T-cell (primary cell): ENCODE data around the gene ITM2B. TPM values are rescaled to one million over a fixed set of nuclear protein-coding genes. Genes with fewer than 3 reads are reported as not detected.
"Not testable (repeated sequence)": the region's sequence is repeated elsewhere in the genome, so short reads cannot be mapped to it uniquely, and the experiment has no call there.

Experiments used
- ATAC-seq, 4 experiments: fragments of 200-7000 bp in 3 of 4; fragments of 150-1000 bp in 1 of 4; cut with Tn5 transposase; replicated peaks in 1 of 4; 1 replicate in 3 of 4; 2 replicates in 1 of 4; pipeline ENCODE4 v1.10.0; 2021; ENCODE audit warnings: moderate library complexity in 3 of 4, mild to moderate bottlenecking in 2 of 4, moderate number of reproducible peaks in 1 of 4
- CTCF ChIA-PET, 2 donors: fragments of 300-600 bp; sonication (Branson Sonifier 250); formaldehyde crosslinking; loops; one replicate each; lab custom pipeline; 2022; ENCODE audit warnings: antibody characterized with exemption in 2 of 2; lab: Charles Lee
- POLR2A ChIA-PET, 2 donors: fragments of 300-600 bp; sonication (Branson Sonifier 250); formaldehyde crosslinking; loops; one replicate each; lab custom pipeline; 2022; ENCODE audit warnings: antibody characterized with exemption in 2 of 2; lab: Charles Lee
- DNase-seq, 35 experiments: peaks; one replicate each; pipeline versions ENCODE4 v3.0.0 to v3.0.0-alpha.2; 2013 to 2023
- H3K27ac ChIP-seq: one replicate; pipeline ENCODE4 v1.5.1; 2013; ENCODE audit warnings: low read length
- H3K27me3 ChIP-seq, 2 experiments: replicated peaks in 1 of 2; 1 replicate in 1 of 2; 2 replicates in 1 of 2; pipeline versions ENCODE4 v1.6.1 to v1.7.0; 2013; ENCODE audit warnings: low read length in 1 of 2, mixed read lengths in 1 of 2; ENCODE audit not compliant: control insufficient read depth in 2 of 2, insufficient read depth in 2 of 2; ENCODE audit errors: extremely low read depth in 1 of 2
- H3K36me3 ChIP-seq, 2 donors: 1 replicate in 1 of 2; 2 replicates in 1 of 2; pipeline versions ENCODE4 v1.6.1 to v1.7.0; 2013; ENCODE audit warnings: low read length in 1 of 2; ENCODE audit not compliant: control insufficient read depth in 2 of 2, insufficient read depth in 1 of 2; ENCODE audit errors: extremely low read depth in 1 of 2
- H3K4me1 ChIP-seq, 2 experiments: 1 replicate in 1 of 2; 2 replicates in 1 of 2; pipeline versions ENCODE4 v1.6.1 to v1.7.0; 2013; ENCODE audit warnings: low read length in 2 of 2, mixed read lengths in 1 of 2; ENCODE audit not compliant: insufficient read depth in 2 of 2, control insufficient read depth in 1 of 2; ENCODE audit errors: extremely low read depth in 1 of 2
- H3K4me3 ChIP-seq, 2 donors: 1 replicate in 1 of 2; 2 replicates in 1 of 2; pipeline versions ENCODE4 v1.5.1 to v1.7.0; 2013; ENCODE audit warnings: mild to moderate bottlenecking in 2 of 2, low read length in 1 of 2, moderate library complexity in 1 of 2; ENCODE audit not compliant: control insufficient read depth in 1 of 2; ENCODE audit errors: extremely low read depth in 1 of 2
- H3K9me3 ChIP-seq: 2 replicates; pipeline ENCODE4 v1.7.0; 2013
- H3K27ac Mint-ChIP-seq, 2 donors: one replicate each; pipeline ENCODE4 v1.8.0; 2020 to 2021; ENCODE audit warnings: mild to moderate bottlenecking in 2 of 2, mixed read lengths in 2 of 2
- H3K27me3 Mint-ChIP-seq, 2 donors: one replicate each; pipeline ENCODE4 v1.8.0; 2021 to 2022; ENCODE audit warnings: mixed read lengths in 2 of 2
- H3K36me3 Mint-ChIP-seq: one replicate; pipeline ENCODE4 v1.8.0; 2021; ENCODE audit warnings: mixed read lengths
- H3K4me1 Mint-ChIP-seq, 3 donors: one replicate each; pipeline ENCODE4 v1.8.0; 2020 to 2022; ENCODE audit warnings: mixed read lengths in 3 of 3, mild to moderate bottlenecking in 1 of 3
- H3K4me3 Mint-ChIP-seq, 3 donors: one replicate each; pipeline ENCODE4 v1.8.0; 2020 to 2022; ENCODE audit warnings: mild to moderate bottlenecking in 3 of 3, mixed read lengths in 3 of 3, moderate library complexity in 3 of 3
- H3K9me3 Mint-ChIP-seq, 3 donors: one replicate each; pipeline ENCODE4 v1.8.0; 2020 to 2022; ENCODE audit warnings: mixed read lengths in 3 of 3
- WGBS: methylation state at CpG from one replicate; pipeline ENCODE4 v1.1.5; 2013; ENCODE audit warnings: missing lambda C conversion rate; ENCODE audit not compliant: insufficient coverage; 5-methylcytosine and 5-hydroxymethylcytosine counted together
- total RNA-seq, 35 experiments: library from RNA in 6 of 35; stranded (reverse) in 6 of 35; fragments of 120-200 nt in 1 of 35; gene quantifications; one replicate each; pipeline versions ENCODE4 v1.2.1 to v1.2.4 and lab custom pipeline; 2013 to 2026

Gene ITM2B
- total RNA-seq, 5 donors from 2014 or later (not counting 1 experiment from before 2014, with no cell fraction given) = 347 to 539 (median 452) TPM

- DNase-seq (no peak), ATAC-seq (no peak)
- H3K27me3 Mint-ChIP-seq = no peaks in the 10 kb centered on the region
- H3K4me3 Mint-ChIP-seq = peak overlapping the region in 1 of 3 donors; percentile 54
- H3K36me3 Mint-ChIP-seq = no peaks in the 10 kb centered on the region
- no peaks in the 10 kb centered on the region for H3K27me3 ChIP-seq
- H3K4me1 Mint-ChIP-seq = peaks cover 60 to 77% (median 70%) of the 10 kb centered on the region in 3 donors
- H3K9me3 ChIP-seq = no peaks in the 10 kb centered on the region
- H3K27ac Mint-ChIP-seq = peak overlapping the region; percentile 89 to 92
- H3K27ac ChIP-seq = no peak overlapping the region
- POLR2A ChIA-PET = no interaction called here
- no peaks in the 10 kb centered on the region for H3K9me3 Mint-ChIP-seq
- no peak overlapping the region for H3K4me3 ChIP-seq
- WGBS = no CpG with 5 or more reads among the region's 1 CpG
- H3K36me3 ChIP-seq = no peaks in the 10 kb centered on the region
- peaks cover 38 to 47% of the 10 kb centered on the region in 2 experiments for H3K4me1 ChIP-seq
- CTCF ChIA-PET = interaction anchor here in 1 of 2 donors (0.5 to 0.7 kb wide), 2 partner anchors 32 to 54 kb away, joined by 3 read pairs; no protein-coding TSS in a partner anchor
These were observed 43.8 kb upstream of the ITM2B start for GRCh38 chr13:48189171-48189570.

- H3K27ac Mint-ChIP-seq = no peak overlapping the region
- CTCF ChIA-PET = interaction anchor here in 1 of 2 donors (0.6 to 1.1 kb wide), 3 partner anchors 10 to 33 kb away, joined by 3 read pairs; no protein-coding TSS in a partner anchor
- WGBS = 56% methylated on average over 5 of the region's 8 CpGs
These were observed 40.5 kb upstream of the ITM2B start for GRCh38 chr13:48192411-48192935.

GRCh38 chr13:48194379-48194754 lies 38.6 kb upstream of the ITM2B start:
- CTCF ChIA-PET = no interaction called here
- H3K27ac ChIP-seq = no peak overlapping the region
- H3K9me3 ChIP-seq = no peaks in the 10 kb centered on the region
- Mint-ChIP-seq H3K4me3 (peak overlapping the region in 1 of 3 donors; percentile 35), H3K9me3 (no peaks in the 10 kb centered on the region), H3K36me3 (no peaks in the 10 kb centered on the region), H3K27me3 (no peaks in the 10 kb centered on the region), H3K4me1 (peaks cover 26 to 59% (median 37%) of the 10 kb centered on the region in 3 donors), H3K27ac (peak overlapping the region in 1 of 2 donors; percentile 4)
- POLR2A ChIA-PET = no interaction called here
- H3K4me1 ChIP-seq = peaks cover 12 to 16% of the 10 kb centered on the region in 2 experiments
- ATAC-seq (peak in 1 of 4 experiments; percentile 59), DNase-seq (peak in 1 of 35 experiments; percentile 37)
- H3K4me3 ChIP-seq = no peak overlapping the region
- H3K27me3 ChIP-seq = no peaks in the 10 kb centered on the region
- H3K36me3 ChIP-seq = no peaks in the 10 kb centered on the region
- WGBS = 70% methylated on average over 2 of the region's 3 CpGs

More at GRCh38 chr13:48192411-48192935, 40.5 kb upstream of the ITM2B start:
- Mint-ChIP-seq H3K9me3 (no peaks in the 10 kb centered on the region), H3K4me1 (peaks cover 42 to 69% (median 50%) of the 10 kb centered on the region in 3 donors), H3K4me3 (peak overlapping the region in 1 of 3 donors; percentile 35), H3K27me3 (no peaks in the 10 kb centered on the region), H3K36me3 (no peaks in the 10 kb centered on the region)
- H3K27me3 ChIP-seq = no peaks in the 10 kb centered on the region
- POLR2A ChIA-PET = no interaction called here
- H3K4me1 ChIP-seq = peaks cover 20 to 25% of the 10 kb centered on the region in 2 experiments
- DNase-seq = no peak
- no peaks in the 10 kb centered on the region for H3K9me3 ChIP-seq
- ATAC-seq = no peak
- H3K27ac ChIP-seq = no peak overlapping the region
- no peaks in the 10 kb centered on the region for H3K36me3 ChIP-seq
- no peak overlapping the region for H3K4me3 ChIP-seq

GRCh38 chr13:48199404-48199946 lies 33.5 kb upstream of the ITM2B start:
- Mint-ChIP-seq H3K27me3 (no peaks in the 10 kb centered on the region), H3K4me1 (peaks cover 14 to 52% (median 17%) of the 10 kb centered on the region in 3 donors), H3K9me3 (peaks cover 0 to 7% (median 0%) of the 10 kb centered on the region in 3 donors), H3K27ac (peak overlapping the region; percentile 60 to 82), H3K4me3 (no peak overlapping the region), H3K36me3 (peaks cover 6% of the 10 kb centered on the region)
- 65% methylated on average over 2 of the region's 4 CpGs for WGBS
- ATAC-seq = peak in 3 of 4 experiments; percentile 49 to 73 (median 64)
- POLR2A ChIA-PET = no interaction called here
- Histone ChIP-seq H3K27ac (no peak overlapping the region), H3K4me3 (no peak overlapping the region), H3K36me3 (no peaks in the 10 kb centered on the region), H3K4me1 (peaks cover 2 to 6% of the 10 kb centered on the region in 2 experiments), H3K9me3 (no peaks in the 10 kb centered on the region), H3K27me3 (no peaks in the 10 kb centered on the region)
- CTCF ChIA-PET = interaction anchor here in 1 of 2 donors (0.9 kb wide), 1 partner anchor 13 kb away, joined by 3 read pairs; no protein-coding TSS in a partner anchor
- DNase-seq = peak in 1 of 35 experiments; percentile 12

GRCh38 chr13:48201044-48201443 lies 32.0 kb upstream of the ITM2B start:
- Mint-ChIP-seq H3K9me3 (peaks cover 0 to 11% (median 0%) of the 10 kb centered on the region in 3 donors), H3K4me3 (no peak overlapping the region), H3K27ac (no peak overlapping the region), H3K4me1 (peaks cover 10 to 43% (median 12%) of the 10 kb centered on the region in 3 donors), H3K27me3 (no peaks in the 10 kb centered on the region), H3K36me3 (peaks cover 6% of the 10 kb centered on the region)
- ChIA-PET POLR2A (no interaction called here), CTCF (interaction anchor here in 1 of 2 donors (0.6 kb wide), 1 partner anchor 389 kb away, joined by 3 read pairs; no protein-coding TSS in a partner anchor)
- Histone ChIP-seq H3K27ac (no peak overlapping the region), H3K4me3 (no peak overlapping the region), H3K36me3 (no peaks in the 10 kb centered on the region), H3K27me3 (no peaks in the 10 kb centered on the region), H3K4me1 (peaks cover 2 to 6% of the 10 kb centered on the region in 2 experiments), H3K9me3 (no peaks in the 10 kb centered on the region)
- ATAC-seq = no peak
- DNase-seq = no peak
- 100% methylated on average over 1 of the region's 3 CpGs for WGBS

- CTCF ChIA-PET, DNase-seq, H3K27me3 Mint-ChIP-seq, H3K27ac ChIP-seq, H3K36me3 ChIP-seq, H3K27ac Mint-ChIP-seq, H3K4me3 Mint-ChIP-seq, POLR2A ChIA-PET, H3K36me3 Mint-ChIP-seq, H3K4me3 ChIP-seq, H3K27me3 ChIP-seq, H3K9me3 ChIP-seq, H3K4me1 ChIP-seq, ATAC-seq: not testable (repeated sequence)
- WGBS = 88% methylated on average over 1 of the region's 4 CpGs
- peaks cover 6 to 12% (median 11%) of the 10 kb centered on the region in 3 donors for H3K4me1 Mint-ChIP-seq
- H3K9me3 Mint-ChIP-seq = peaks cover 4 to 14% (median 7%) of the 10 kb centered on the region in 3 donors
These were observed 25.8 kb upstream of the ITM2B start for GRCh38 chr13:48207207-48207606.
